HG03354 (cell line): Measurements from ENCODE around the gene ATP5PO.
"Not testable (repeated sequence)": the region's sequence is repeated elsewhere in the genome, so short reads cannot be mapped to it uniquely, and the experiment has no call there.

ENCODE experiments used
- ATAC-seq: cut with Tn5 transposase; IDR thresholded peaks from one replicate; pipeline ENCODE4 v1.9.1; 2021; ENCODE audit warnings: mild to moderate bottlenecking; ENCODE audit not compliant: unreplicated experiment, poor library complexity, severe bottlenecking

Gene ATP5PO

DNA sequence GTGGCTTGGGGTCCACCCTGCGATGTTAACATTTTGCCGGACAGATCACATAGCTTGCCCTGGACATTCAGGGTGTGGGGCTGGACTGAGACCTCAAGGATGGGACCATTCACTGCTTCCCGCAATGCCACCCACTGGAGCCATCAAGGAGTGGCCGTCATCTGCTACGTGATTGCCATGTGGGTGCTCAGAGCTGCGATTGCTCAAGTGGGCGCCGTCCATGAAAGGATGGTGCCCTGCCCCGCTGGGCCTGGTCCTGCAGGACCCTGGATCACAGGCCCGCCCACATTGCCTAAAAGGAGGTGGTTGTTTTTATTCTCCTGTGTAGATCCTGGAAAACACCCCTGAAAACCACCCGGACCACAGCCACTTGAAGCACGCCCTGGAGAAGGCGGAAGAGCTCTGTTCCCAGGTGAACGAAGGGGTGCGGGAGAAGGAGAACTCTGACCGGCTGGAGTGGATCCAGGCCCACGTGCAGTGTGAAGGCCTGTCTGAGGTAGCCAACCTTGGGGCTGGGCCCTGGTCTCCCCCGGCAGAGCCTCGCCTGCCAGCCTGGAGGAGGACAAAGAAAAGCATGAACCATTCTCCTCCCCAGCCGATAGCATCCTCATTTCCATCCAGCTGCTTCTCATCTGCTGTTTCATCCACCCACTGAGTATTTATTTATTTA is 40.4 kb downstream of the ATP5PO start:
- ATAC-seq, result no peak

DNA sequence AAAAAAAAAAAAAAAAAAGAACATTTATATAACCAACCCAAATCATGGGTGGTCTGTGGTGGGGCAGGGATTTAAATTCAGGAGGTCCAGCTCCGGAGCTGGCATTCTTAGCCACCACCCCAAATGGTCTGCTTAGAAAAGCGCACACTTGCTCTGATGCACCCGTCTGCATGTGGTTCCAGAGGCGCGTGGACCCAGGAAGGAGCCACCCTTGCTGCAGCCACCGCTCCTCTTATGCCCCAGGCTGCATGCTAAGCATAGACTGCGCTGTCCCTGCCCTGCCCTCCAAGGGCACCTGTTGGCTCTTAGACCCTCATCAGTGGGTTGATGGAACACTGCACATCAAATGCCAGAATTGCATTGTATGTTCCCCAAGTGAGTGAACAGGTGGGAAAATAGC is 41.4 kb downstream of the ATP5PO start:
- no peak for ATAC-seq

DNA sequence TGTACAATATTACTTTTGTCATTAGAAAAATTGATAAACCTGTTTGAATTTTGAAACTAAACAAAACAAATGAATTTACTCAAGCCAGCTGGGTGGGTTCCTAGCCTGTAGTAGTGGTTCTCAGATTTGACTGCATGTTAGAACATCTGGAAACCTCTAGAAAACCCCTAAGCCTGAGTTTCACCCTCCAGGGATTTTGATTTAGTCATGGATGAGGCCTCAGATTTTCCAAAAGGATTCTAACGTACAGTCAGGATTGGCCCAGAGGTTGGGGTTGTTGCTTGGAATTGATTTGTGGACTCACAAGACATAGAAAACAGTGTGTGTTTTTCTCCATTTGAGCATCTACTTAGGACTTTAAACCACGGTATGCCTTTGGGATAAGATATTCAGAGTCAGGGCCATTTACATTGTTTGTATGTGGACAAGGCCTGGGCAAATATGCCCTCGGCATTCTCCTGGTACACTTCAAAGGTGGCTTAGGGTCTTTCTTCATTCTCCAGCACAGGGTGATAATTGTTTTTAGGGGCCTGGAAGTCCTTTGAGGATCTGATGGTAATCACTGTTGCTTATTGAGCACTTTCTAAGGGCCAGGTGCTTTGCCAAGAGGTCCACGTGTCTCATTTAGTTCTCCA is 42.6 kb downstream of the ATP5PO start:
- ATAC-seq, result no peak

DNA sequence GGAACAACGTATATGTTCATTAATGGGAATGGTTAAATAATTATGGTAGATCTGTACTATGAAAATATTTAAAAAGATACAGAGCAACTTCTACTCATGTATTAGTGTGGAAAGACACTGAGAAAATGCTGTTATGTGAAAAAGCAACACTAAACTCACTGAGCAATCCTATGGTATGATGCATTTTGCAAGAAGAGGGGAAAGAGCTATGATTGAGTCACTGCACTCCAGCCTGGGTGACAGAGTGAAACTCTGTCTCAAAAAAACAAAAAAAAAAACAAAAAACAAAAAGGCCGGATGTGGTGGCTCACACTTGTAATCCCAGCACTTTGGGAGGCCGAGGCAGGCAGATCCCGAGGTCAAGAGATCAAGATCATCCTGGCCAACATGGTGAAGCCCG is 44.4 kb downstream of the ATP5PO start:
- no peak for ATAC-seq

DNA sequence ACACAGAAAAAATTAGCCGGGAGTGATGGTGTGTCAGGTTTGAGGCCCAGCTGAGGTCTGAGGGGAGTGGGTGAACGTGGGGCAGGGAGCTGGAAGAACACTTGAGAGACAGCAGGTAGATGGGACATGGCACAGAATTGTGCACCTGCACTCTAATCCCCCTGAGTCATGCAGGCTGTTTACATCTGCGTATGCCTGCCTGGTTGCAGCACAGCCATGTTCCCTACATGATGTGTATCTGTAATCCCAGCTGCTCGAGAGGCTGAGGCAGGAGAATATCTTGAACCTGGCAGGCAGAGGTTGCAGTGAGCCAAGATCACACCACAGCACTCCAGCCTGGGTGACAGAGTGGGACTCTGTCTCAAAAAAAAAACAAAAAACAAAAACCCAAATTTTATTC is 44.8 kb downstream of the ATP5PO start:
- ATAC-seq, result no peak

DNA sequence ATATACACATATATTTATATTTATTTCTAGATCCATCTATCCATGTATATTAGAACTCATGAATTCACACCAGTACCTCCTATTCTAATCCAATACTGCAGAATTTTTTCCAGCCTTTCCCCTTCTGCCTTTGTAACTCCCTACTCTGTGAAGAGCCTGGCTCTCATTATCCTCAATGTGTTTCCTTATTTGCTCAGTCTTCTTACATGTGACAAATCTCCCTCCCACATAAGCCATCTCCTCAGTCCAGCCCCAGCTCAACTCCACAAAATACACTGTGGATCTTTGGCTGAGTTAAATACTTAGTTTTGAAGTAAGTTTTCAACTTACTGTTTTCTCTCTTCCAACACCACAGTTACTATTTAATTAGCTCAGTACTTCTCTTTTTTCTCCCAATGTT is 45.7 kb downstream of the ATP5PO start:
- ATAC-seq, result no peak

DNA sequence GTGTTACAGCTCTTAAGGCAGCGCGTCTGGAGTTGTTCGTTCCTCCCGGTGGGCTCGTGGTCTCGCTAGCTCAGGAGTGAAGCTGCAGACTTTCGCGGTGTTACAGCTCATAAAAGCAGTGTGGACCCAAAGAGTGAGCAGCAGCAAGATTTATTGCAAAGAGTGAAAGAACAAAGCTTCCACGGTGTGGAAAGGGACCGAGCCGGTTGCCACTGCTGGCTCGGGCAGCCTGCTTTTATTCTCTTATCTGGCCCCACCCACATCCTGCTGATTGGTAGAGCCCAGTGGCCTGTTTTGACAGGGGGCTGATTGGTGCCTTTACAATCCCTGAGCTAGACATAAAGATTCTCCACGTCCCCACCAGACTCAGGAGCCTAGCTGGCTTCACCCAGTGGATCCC is 47.7 kb downstream of the ATP5PO start:
- not testable (repeated sequence) for ATAC-seq

DNA sequence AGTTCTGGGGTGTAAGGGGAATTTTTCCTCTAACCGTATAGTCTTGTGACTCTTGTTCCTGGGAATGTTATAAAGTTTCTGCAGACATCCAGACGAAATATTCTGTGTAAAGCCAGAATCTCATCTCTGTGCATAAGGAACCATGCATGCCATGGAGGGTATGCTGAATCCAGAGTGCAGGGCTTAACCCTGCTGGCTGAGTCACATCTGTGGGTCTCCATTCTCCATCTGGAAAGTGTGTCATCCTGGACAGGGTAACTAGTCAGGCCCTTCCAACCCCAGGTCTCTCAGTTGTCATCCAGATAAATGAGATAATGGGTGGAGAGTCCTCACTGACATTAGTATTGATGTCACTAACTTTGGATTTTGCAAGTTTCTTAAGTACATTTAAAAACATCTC is 48.8 kb downstream of the ATP5PO start:
- no peak for ATAC-seq

DNA sequence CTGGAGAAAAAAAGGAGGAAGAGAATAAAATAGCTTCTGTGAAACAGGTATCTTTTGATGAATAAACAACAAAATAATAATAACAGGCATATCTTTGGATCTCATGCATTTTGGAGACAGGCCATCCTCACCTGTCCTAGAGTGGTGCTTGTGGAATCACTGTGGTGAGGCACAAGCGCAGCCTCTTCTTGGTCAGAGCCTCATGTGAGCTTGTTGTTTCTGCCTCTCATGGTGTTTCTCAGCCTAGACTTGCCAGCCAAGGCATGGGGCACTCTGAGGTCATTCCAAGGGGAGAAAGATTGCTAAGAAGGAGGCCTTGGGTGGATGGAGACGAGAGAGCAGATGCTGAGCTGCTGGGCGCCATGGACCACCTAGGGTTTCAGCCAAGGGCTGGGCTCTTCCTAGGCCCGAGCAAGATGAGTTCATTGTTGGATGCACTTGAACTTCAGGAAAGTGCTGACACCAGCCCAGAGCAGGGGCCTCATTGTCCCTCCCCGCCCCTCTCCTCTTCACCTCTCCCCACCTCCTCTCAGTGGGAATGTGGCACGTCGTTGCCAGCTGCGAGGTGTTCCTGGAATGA is 49.5 kb downstream of the ATP5PO start:
- ATAC-seq, result no peak

DNA sequence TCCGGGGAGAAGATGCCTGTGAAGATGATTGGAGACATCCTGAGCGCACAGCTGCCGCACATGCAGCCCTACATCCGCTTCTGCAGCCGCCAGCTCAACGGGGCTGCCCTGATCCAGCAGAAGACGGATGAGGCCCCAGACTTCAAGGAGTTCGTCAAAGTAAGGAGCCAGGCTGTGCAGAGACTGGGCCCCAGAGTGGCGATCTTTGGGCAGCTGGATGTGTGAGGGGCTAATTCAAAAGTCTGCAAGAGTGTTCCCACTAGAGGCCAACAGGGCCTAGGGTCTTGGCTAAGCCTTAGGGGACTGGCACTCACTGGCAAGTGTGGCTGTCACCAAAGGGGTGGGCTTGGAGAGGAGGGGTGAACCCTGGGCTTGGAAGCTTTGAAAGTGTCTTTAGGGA is 50.4 kb downstream of the ATP5PO start:
- no peak for ATAC-seq

DNA sequence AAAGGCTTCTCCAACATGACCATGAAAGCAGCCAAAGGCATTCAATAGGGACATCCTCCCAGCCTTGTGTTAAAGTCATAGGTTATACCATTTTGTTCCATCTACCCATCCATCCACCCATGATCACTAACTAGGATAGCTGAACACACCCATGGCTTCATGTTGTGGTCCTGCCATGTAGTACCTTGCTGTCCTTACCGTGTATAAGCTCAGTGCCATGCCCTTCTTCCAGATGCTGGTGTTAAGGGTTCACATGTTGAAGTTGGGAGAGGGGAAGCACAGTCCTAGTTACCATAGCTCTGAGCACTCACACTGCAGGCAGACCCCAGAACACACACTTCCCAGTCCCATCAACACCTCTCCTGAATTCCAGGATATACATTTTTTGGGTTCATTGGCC is 51.5 kb downstream of the ATP5PO start:
- no peak for ATAC-seq

DNA sequence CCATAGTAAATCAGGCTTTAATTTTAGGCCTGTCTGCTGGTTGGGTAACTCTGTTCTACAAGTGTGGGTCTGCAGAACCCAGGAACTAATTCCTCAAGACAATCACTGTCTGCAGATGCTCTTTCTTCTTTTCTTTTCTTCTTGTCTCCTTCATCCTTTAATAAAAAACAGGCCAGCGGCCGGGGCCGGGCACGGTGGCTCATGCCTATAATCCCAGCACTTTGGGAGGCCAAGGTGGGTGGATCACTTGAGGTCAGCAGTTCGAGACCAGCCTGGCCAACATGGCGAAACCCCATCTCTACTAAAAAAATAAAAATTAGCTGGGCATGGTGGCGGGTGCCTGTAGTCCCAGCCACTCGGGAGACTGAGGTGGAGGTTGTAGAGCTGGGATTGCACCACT is 52.4 kb downstream of the ATP5PO start:
- not testable (repeated sequence) for ATAC-seq

DNA sequence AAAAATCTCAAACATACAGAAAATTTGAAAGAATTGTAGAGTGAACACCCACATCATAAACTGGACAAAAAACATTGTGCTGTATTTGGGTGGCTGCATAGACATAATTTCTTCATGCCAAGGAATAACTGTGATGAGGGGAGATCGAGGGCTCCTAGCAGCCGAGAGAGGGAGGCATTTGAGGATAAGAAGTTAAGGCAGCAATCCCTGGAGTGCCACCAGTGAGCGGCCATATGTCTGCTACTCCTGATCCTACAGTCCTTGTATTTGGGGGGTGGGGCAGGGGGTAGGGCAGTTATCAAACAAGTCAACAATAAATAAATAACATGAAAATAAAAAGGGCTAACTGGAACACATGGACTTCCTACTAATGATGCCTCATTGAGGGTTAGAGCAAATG is 54.5 kb downstream of the ATP5PO start:
- ATAC-seq, result no peak

DNA sequence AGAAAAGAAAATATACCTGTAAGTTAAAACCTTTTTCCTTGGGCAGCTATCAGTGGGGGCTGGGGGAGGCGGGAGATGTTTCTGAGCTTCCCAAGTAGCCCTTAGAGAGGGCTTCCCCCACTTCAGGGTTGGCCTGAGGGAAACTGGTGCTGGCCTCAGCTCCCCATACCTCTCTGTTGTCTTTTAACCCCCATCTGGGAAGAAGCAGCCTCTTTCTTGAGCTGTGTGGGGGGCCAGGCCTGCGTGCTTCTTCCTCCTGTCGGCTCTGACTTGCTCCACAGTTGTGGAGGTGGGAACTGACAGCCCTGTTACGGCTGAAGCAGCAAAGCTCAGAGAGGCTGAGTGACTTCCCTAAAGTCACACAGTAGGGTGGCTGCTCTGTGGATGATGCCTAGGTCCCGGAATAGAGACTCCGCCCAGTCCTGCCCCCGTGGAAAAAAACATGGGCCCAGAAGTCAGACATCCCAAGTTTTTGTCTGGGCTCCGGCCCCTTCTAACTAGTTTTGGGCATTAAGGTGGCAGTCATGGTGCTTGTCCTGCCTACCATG is 55.2 kb downstream of the ATP5PO start:
- ATAC-seq, result no peak

DNA sequence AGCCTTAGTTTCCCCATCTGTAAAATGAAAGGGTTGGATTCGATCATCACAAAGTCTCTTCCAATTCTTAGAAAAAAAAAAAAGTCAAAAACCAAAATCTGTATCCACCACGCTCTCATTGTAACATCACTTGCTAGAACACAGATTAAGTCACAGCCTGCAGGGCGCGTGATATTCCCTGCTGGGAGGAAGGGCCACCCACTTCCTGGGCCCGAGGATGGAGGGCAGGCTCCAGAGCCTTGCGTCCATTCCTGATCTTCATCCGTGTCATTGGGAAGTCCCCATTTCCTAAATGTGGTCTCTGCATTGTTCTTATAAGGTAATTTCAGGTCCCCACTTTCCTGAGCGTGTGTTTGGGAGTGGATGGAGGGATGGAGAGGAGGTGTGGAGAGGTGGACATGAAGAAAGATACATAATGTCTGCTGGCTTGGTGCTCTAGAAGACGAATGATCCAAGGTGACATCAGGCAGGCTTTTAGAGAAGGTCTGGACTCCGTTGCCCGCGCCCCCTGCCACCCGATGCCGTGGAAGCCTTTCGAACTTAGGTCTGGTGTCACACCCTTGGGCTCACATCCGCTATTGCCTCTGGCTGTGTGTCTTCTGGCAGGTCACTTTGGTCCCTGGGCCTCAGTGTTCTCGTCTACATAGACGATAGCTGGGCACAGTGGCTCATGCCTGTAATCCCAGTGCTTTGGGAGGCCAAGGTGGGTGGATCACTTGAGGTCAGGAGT is 56.1 kb downstream of the ATP5PO start:
- ATAC-seq, result no peak

DNA sequence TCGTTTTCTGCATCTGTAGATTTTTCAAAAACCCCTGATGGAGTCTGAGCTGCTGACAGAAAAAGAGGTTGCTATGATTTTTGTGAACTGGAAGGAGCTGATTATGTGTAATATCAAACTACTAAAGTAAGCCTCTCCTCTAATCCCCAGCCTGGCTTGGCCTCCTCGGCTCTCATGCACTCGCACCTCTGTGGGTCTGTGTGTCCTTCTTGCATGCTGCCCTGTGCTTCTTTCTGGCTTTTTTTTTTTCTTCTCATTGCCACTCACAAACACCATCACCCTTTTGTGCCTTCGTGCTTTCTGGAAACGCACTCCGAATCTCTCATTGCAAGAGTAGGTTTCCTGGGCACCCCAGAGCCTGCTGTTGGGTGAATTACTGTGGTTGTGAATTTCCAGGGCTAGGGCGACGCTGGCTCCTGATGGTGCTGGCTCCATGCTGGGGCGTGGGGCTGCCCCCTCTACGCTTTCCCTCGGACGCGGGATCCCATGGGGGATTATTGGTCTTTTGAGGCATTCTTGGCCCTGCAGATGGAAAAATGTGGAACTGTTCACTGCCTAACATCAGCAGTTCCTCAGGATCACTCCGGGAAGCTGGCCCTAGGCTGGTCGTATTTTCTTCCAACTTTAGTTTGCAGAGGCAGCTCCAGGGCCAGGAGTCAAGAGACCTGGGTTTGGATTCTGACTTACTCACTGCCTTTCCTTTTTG is 56.8 kb downstream of the ATP5PO start:
- no peak for ATAC-seq

DNA sequence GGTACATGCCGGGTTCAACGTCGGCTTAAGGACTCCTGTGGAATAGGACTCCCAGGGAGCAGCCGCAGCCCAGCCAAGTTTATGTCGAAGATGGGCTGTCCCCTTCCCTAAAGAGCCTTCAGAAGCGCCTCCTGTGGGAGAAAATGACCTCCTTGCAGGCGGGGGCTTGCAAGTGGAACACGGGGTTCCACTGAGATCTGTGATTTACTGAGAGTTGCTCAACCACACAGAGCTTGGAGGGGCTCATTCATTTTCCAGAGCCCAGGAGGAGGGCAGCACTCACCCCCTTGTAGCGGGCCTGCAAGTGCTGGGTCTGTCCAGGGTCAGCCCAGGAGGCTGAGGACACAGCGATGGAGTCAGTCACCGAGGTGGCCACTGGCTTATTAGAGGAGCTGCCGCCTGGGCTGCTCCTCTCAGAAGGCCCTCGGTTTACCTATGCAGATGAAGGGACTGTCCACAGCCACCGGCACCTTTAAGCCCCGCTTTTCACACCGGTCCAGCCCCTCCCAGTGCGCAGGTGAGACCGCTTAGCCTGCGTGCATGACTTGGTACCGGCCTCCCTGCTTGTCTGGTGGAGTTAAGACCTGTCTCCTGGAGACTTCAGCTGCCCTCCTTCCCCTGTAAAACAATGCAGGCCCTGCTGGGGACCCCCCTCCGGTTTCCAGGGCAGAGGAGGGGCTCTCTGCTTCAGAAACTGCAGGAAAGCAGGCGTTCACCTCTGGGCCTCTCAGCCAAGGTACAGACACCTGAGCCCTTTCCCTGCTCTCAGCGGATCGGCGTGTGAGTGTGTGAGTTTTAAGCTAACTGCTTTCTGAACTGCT is 57.5 kb downstream of the ATP5PO start:
- ATAC-seq, result no peak

DNA sequence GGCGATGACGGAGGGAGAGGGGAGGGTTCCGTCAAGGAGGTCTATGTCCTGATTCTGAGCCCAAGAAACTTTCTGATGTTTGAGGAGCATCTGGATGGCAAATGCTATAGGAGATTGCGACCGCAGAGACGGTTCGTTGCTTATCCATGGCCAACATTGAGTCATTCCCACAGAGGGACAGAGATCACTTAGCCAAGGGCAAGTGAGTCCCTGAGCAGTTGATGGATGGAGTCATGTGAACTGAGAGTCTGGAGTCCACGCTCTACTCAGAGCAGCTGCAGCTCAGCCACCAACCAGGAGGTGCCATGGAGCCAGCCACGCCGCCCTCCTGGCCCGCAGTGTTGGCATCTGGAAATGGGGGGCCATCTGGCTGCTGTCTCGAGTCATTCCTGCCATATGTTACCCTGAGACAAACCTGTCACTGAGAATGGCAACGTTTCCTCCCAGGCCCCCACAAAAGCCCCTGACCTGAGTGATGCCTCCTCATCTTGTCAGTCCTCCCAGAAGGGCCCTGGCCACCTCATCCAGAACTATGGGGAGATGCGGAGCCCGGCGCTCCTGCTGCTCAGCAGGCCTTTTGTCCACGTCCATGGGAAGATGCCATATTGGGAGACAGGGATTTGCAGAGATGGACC is 58.6 kb downstream of the ATP5PO start:
- ATAC-seq, result no peak

DNA sequence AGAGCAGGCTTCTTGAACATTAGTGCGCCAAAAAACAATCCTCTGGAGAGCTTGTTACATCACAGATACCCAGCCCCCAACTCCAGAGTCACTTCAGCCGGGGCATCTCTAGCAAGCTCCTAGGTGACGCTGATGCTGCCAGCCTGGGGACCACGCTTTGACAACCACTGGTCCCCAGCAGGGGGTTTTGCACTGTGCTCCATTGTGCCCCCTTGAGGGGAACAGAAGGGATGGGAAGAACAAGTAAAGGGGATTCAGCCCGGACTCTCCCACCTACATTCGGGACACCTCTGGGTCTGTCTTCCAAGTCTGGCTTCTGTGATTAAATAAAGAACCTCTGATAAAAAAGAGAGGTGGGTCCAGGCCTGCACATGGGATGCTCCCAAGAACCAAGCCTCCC is 60.4 kb downstream of the ATP5PO start:
- ATAC-seq, result no peak
